Common myeloid progenitor, CD34-positive (primary cell): ENCODE results near the gene SMCO2.

ENCODE experiments used
- CTCF ChIA-PET: fragments of 350-600 bp; sonication (Branson Sonifier 250); formaldehyde crosslinking; loops from one replicate; lab custom pipeline; 2021; ENCODE audit warnings: antibody characterized with exemption; lab: Charles Lee
- POLR2A ChIA-PET: fragments of 350-600 bp; sonication (Branson Sonifier 250); formaldehyde crosslinking; loops from one replicate; lab custom pipeline; 2021; ENCODE audit warnings: antibody characterized with exemption; lab: Charles Lee
- DNase-seq, 3 donors: peaks; one replicate each; pipeline versions ENCODE4 v3.0.0 to v3.0.0-alpha.2; 2013
- H3K27ac ChIP-seq, 2 experiments: 1 replicate in 1 of 2; 2 replicates in 1 of 2; pipeline ENCODE4 v1.7.0; 2013; ENCODE audit warnings: inconsistent platforms in 2 of 2, low read length in 2 of 2, mild to moderate bottlenecking in 2 of 2, low read depth in 1 of 2, moderate library complexity in 1 of 2; ENCODE audit not compliant: severe bottlenecking in 2 of 2, insufficient read depth in 1 of 2, poor library complexity in 1 of 2
- H3K27me3 ChIP-seq, 5 experiments: replicated peaks in 2 of 5; 1 replicate in 3 of 5; 2 replicates in 2 of 5; pipeline versions ENCODE4 v1.6.1 to v1.7.0; 2013; ENCODE audit warnings: low read length in 4 of 5, mild to moderate bottlenecking in 2 of 5, moderate library complexity in 2 of 5, inconsistent platforms in 1 of 5; ENCODE audit not compliant: insufficient read depth in 5 of 5, control insufficient read depth in 4 of 5
- H3K36me3 ChIP-seq, 4 experiments: 1 replicate in 2 of 4; 2 replicates in 2 of 4; pipeline versions ENCODE4 v1.6.1 to v1.7.0; 2013; ENCODE audit warnings: low read length in 3 of 4, control low read depth in 1 of 4, mild to moderate bottlenecking in 1 of 4; ENCODE audit not compliant: control insufficient read depth in 4 of 4, insufficient read depth in 4 of 4
- H3K4me1 ChIP-seq, 4 experiments: 1 replicate in 3 of 4; 2 replicates in 1 of 4; pipeline versions ENCODE4 v1.6.1 to v1.7.1; 2013; ENCODE audit warnings: low read length in 3 of 4, mild to moderate bottlenecking in 3 of 4, control low read depth in 1 of 4, inconsistent platforms in 1 of 4, moderate library complexity in 1 of 4; ENCODE audit not compliant: control insufficient read depth in 4 of 4, insufficient read depth in 4 of 4; ENCODE audit errors: control extremely low read depth in 1 of 4
- H3K4me3 ChIP-seq, 7 experiments: 1 replicate in 4 of 7; 2 replicates in 3 of 7; pipeline versions ENCODE4 v1.5.1 to v1.7.0; 2013; ENCODE audit warnings: mild to moderate bottlenecking in 7 of 7, low read length in 6 of 7, moderate library complexity in 6 of 7, inconsistent platforms in 2 of 7, low read depth in 2 of 7, control low read depth in 1 of 7; ENCODE audit not compliant: insufficient read depth in 4 of 7, control insufficient read depth in 1 of 7; ENCODE audit errors: extremely low read depth in 1 of 7
- H3K9me3 ChIP-seq, 5 experiments: 1 replicate in 4 of 5; 2 replicates in 1 of 5; pipeline versions ENCODE4 v1.6.1 to v1.7.1; 2013; ENCODE audit warnings: low read length in 4 of 5, mild to moderate bottlenecking in 2 of 5, inconsistent platforms in 1 of 5, low read depth in 1 of 5, moderate library complexity in 1 of 5; ENCODE audit not compliant: control insufficient read depth in 4 of 5, insufficient read depth in 2 of 5; ENCODE audit errors: control extremely low read depth in 1 of 5
- WGBS: methylation state at CpG from one replicate; pipeline ENCODE4 v1.1.5; 2013; ENCODE audit not compliant: insufficient coverage; 5-methylcytosine and 5-hydroxymethylcytosine counted together

SMCO2 gene

DNA sequence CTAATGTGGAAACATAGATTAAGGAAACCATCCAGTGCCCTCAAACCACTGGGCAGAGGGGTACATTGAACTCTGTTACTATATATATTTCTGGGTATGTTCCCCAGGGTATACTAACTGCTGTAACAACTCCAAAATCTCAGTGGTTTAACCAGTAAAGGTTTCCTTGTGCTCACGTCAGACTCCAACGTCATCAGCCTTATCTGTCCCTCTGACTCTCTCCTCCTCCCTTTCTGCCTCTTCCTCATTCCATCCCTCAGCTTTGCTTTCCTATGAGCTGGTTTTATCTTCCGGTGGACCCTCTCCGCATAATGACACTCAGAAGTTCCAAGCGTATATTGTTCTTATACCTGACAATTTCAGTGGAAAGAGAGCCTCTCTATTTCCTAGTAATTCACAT, 21.2 kb upstream of the SMCO2 start:
- Histone ChIP-seq H3K9me3 (no peaks in the 10 kb centered on the region), H3K4me1 (peaks cover 0 to 6% (median 1%) of the 10 kb centered on the region in 4 experiments), H3K36me3 (peaks cover 0 to 7% (median 4%) of the 10 kb centered on the region in 4 experiments), H3K27ac (peak overlapping the region in 1 of 2 experiments; percentile 7), H3K4me3 (no peak overlapping the region), H3K27me3 (no peaks in the 10 kb centered on the region)
- ChIA-PET CTCF (interaction anchor here (0.7 to 3.8 kb wide), 16 partner anchors 10 to 280 kb away, joined by 3 to 31 read pairs (median 4); partner anchors contain the start of gene PPFIBP1), POLR2A (no interaction called here)
- no peak for DNase-seq
- WGBS = 56% methylated on average over 3 of the region's 5 CpGs

DNA sequence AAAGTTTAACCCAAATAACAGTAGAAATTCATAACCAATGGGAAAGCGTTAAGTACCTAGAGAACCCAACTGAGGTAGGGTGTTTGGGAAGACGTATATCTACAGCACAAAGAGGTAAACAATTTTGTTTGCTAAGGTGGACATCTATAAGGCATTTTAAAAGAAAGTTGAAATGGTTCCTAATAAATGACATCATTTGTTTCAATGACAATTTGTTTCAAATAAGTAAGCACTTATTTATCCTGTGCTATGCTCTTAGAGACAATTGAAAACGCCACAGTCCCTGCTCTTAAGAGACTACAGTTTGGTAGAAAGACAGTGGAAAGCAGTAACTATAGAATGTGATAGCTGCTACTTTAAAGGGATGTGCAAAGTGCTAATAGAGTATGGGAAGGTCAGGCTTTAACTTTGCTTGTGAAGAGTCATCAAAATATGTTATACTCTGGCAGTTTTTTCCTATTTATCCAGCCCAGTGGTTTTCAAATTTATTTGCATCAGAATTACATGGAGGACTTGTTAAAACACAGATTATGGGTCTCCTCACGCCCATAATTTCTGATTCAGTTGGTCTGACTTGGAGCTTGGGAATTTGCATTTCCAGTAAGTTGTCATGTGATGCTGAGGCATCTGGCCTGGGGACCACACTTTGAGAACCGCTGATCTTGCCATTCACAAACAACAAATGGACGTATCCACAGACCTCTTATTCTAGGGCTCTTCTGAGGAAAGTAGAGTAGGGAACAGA, 19.6 kb upstream of the SMCO2 start:
- H3K9me3 ChIP-seq = no peaks in the 10 kb centered on the region
- CTCF ChIA-PET = interaction anchor here (0.7 to 3.8 kb wide), 10 partner anchors 8 to 219 kb away, joined by 3 to 31 read pairs (median 3); no protein-coding TSS in a partner anchor
- no peaks in the 10 kb centered on the region for H3K27me3 ChIP-seq
- DNase-seq = no peak
- WGBS = 100% methylated on average over 3 of the region's 6 CpGs
- POLR2A ChIA-PET = no interaction called here
- peaks cover 0 to 6% (median 1%) of the 10 kb centered on the region in 4 experiments for H3K4me1 ChIP-seq
- H3K27ac ChIP-seq = no peak overlapping the region
- H3K36me3 ChIP-seq = peaks cover 0 to 5% (median 3%) of the 10 kb centered on the region in 4 experiments
- no peak overlapping the region for H3K4me3 ChIP-seq

DNA sequence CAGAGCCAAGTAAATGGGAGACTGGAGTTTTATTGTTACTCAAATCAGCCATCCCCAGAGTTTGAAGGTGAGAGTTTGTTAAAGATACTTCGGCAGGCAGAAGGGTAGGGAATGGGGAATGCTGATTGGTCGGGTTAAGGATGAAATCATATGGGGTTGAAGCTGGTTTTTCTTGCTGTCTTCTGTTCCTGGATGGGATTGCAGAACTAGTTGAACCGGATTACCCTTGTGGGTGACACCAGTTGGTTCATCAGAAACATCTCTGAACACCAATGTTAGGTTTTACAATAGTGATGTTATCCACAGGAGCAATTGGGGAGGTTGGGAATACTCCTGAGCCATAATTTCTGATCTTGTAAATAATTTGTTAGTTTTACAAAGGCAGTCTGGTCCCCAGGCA, 18.7 kb upstream of the SMCO2 start:
- H3K4me3 ChIP-seq = no peak overlapping the region
- H3K27ac ChIP-seq = no peak overlapping the region
- H3K9me3 ChIP-seq = no peaks in the 10 kb centered on the region
- WGBS = 100% methylated on average over 2 of the region's 3 CpGs
- H3K36me3 ChIP-seq = peaks cover 0 to 3% (median 0%) of the 10 kb centered on the region in 4 experiments
- ChIA-PET CTCF (interaction anchor here (1.5 to 3.8 kb wide), 4 partner anchors 7 to 12 kb away, joined by 3 to 31 read pairs (median 4); no protein-coding TSS in a partner anchor), POLR2A (no interaction called here)
- DNase-seq = no peak
- H3K27me3 ChIP-seq = no peaks in the 10 kb centered on the region
- peaks cover 0 to 6% (median 1%) of the 10 kb centered on the region in 4 experiments for H3K4me1 ChIP-seq

DNA sequence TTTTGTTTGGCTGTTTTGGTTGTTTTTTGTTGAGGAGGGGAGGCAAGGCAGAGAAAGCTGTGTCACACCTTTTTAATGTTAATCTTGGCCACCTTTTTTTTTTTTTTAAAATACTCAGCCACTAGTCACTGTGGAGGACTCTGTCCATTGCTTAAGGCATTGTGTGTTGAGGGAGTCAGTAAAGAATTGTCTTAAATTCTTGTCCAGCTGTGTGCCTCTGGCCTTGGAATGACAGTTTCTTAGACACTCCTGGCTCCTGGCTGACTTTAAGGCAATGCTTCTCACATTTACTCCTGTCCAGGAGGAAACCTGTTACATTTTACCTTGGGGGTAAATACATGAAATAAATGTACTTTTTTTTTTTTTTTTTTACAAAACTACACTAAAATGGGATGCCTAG, 18.1 kb upstream of the SMCO2 start:
- Histone ChIP-seq H3K36me3 (peaks cover 0 to 3% (median 0%) of the 10 kb centered on the region in 4 experiments), H3K4me3 (no peak overlapping the region), H3K27ac (no peak overlapping the region), H3K27me3 (no peaks in the 10 kb centered on the region), H3K4me1 (peaks cover 0 to 6% (median 1%) of the 10 kb centered on the region in 4 experiments), H3K9me3 (no peaks in the 10 kb centered on the region)
- no peak for DNase-seq
- ChIA-PET POLR2A (no interaction called here), CTCF (interaction anchor here (1.5 to 1.8 kb wide), 2 partner anchors 10 to 11 kb away, joined by 4 read pairs; no protein-coding TSS in a partner anchor)

DNA sequence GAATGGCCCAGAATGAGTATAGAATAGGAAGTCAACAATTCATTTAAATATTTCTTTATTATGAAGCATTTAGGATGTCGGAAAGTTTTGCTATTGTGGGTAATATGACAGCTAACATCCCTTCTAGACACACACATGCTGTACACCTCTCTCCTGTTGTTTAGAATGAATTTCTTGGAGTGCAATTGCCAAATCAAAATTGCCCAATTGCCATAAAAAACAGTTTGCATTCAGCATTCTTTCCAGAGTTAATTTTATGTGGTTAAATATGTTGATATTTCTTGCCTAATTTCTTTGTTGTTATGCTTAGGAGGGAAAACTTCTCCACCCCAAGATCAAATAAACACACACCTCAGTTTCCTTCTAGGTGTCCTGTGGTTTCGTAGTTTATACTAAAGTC, 16.9 kb upstream of the SMCO2 start:
- Histone ChIP-seq H3K27me3 (no peaks in the 10 kb centered on the region), H3K27ac (no peak overlapping the region), H3K4me3 (no peak overlapping the region), H3K4me1 (peaks cover 0 to 8% (median 2%) of the 10 kb centered on the region in 4 experiments), H3K36me3 (peaks cover 0 to 3% (median 0%) of the 10 kb centered on the region in 4 experiments), H3K9me3 (no peaks in the 10 kb centered on the region)
- ChIA-PET CTCF (interaction anchor here (1.0 to 1.1 kb wide), 2 partner anchors 11 to 204 kb away, joined by 3 to 4 read pairs; no protein-coding TSS in a partner anchor), POLR2A (no interaction called here)
- no CpG with 5 or more reads among the region's 2 CpGs for WGBS
- DNase-seq = no peak

DNA sequence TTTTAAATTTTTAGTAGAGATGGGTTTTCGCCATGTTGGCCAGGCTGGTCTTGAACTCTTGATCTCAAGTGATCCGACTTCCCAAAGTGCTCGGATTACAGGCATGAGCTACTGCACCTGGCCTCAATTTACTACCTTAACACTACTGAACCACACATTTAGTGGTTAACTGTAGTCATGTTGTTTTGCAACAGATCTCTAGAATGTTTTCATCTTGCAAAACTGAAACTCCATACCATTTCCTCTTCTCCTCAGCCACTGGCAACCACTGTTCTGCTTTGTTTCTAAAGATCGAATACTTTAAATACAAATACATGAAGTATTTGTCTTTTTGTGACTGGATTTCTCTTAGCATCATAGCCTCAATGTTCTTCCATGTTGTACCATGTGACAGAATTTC, 15.4 kb upstream of the SMCO2 start:
- ChIA-PET CTCF (interaction anchor here (0.9 to 1.1 kb wide), 2 partner anchors 10 to 220 kb away, joined by 3 to 4 read pairs; no protein-coding TSS in a partner anchor), POLR2A (interaction anchor here (0.7 kb wide), 1 partner anchor 227 kb away, joined by 7 read pairs; no protein-coding TSS in a partner anchor)
- Histone ChIP-seq H3K27ac (no peak overlapping the region), H3K4me1 (peaks cover 3 to 10% (median 9%) of the 10 kb centered on the region in 4 experiments), H3K36me3 (peaks cover 0 to 1% (median under 1%) of the 10 kb centered on the region in 4 experiments), H3K27me3 (no peaks in the 10 kb centered on the region), H3K4me3 (no peak overlapping the region), H3K9me3 (no peaks in the 10 kb centered on the region)
- DNase-seq = no peak
- 100% methylated on average over 1 of the region's 4 CpGs for WGBS
